ENCODE results near the gene GADL1.

GRCh38 chr3:30886888-30887287 is 7.6 kb downstream of the GADL1 start:
- TF ChIP-seq CTCF (IDR thresholded peaks at IDR 0.05), result no peak
- TF ChIP-seq POLR2A (IDR thresholded peaks at IDR 0.05), result no peak
